Endodermal cell (in vitro differentiated cells): ENCODE measurements around the gene CCL17. TPM values are rescaled to one million over a fixed set of nuclear protein-coding genes. Genes with fewer than 3 reads are reported as not detected.

ENCODE experiments used
- DNase-seq: peaks from one replicate; pipeline ENCODE4 v3.0.0-alpha.2; 2017
- H3K27ac ChIP-seq: 2 replicates; pipeline ENCODE4 v1.5.1; 2013; ENCODE audit warnings: mild to moderate bottlenecking, low read depth, low read length, moderate library complexity
- H3K27me3 ChIP-seq: 2 replicates; pipeline ENCODE4 v1.6.1; 2013; ENCODE audit warnings: mild to moderate bottlenecking, low read length, moderate library complexity; ENCODE audit not compliant: insufficient read depth, control insufficient read depth, poor library complexity, severe bottlenecking
- H3K36me3 ChIP-seq: 2 replicates; pipeline ENCODE4 v1.7.0; 2013; ENCODE audit warnings: mild to moderate bottlenecking, low read length, moderate library complexity; ENCODE audit not compliant: control insufficient read depth, insufficient read depth
- H3K4me1 ChIP-seq: one replicate; pipeline ENCODE4 v1.7.0; 2013; ENCODE audit warnings: low read length; ENCODE audit not compliant: control insufficient read depth, insufficient read depth
- H3K4me3 ChIP-seq: 2 replicates; pipeline ENCODE4 v1.5.1; 2013; ENCODE audit warnings: mild to moderate bottlenecking, low read length, moderate library complexity
- H3K9ac ChIP-seq: 2 replicates; pipeline ENCODE4 v1.6.1; 2013; ENCODE audit warnings: mild to moderate bottlenecking, low read length, moderate library complexity; ENCODE audit not compliant: poor library complexity, severe bottlenecking; ENCODE audit errors: extremely low read depth
- H3K9me3 ChIP-seq: 2 replicates; pipeline ENCODE4 v1.6.1; 2013; ENCODE audit warnings: mild to moderate bottlenecking, low read length, moderate library complexity; ENCODE audit not compliant: control insufficient read depth
- H3K27ac Mint-ChIP-seq: 2 replicates; pipeline ENCODE4 v1.8.0; 2020; ENCODE audit warnings: mixed read lengths
- H3K27me3 Mint-ChIP-seq: 2 replicates; pipeline ENCODE4 v1.8.0; 2021; ENCODE audit warnings: mild to moderate bottlenecking, mixed read lengths; ENCODE audit not compliant: insufficient read depth
- H3K36me3 Mint-ChIP-seq: 2 replicates; pipeline ENCODE4 v1.8.0; 2020; ENCODE audit warnings: low read depth, mixed read lengths
- H3K4me1 Mint-ChIP-seq: 2 replicates; pipeline ENCODE4 v1.8.0; 2020; ENCODE audit warnings: mixed read lengths
- H3K4me3 Mint-ChIP-seq: 2 replicates; pipeline ENCODE4 v1.8.0; 2020; ENCODE audit warnings: mild to moderate bottlenecking, moderate library complexity, mixed read lengths
- H3K9me3 Mint-ChIP-seq: 2 replicates; pipeline ENCODE4 v1.8.0; 2020; ENCODE audit warnings: mild to moderate bottlenecking, mixed read lengths
- CTCF ChIP-seq: fragments of 200-600 bp; sonication (generic); conservative IDR thresholded peaks from 2 replicates; pipeline ENCODE4 v1.5.0; 2021; ENCODE audit warnings: antibody characterized with exemption, mild to moderate bottlenecking
- WGBS, 2 experiments: methylation state at CpG; one replicate each; pipeline versions ENCODE4 v1.1.5 to v1.1.7; 2013; ENCODE audit warnings: missing lambda C conversion rate in 2 of 2, mixed read lengths in 1 of 2; ENCODE audit not compliant: insufficient coverage in 1 of 2, insufficient read length in 1 of 2; 5-methylcytosine and 5-hydroxymethylcytosine counted together
- total RNA-seq, 2 donors: library from RNA; stranded (reverse); fragmentation: NEBNext Ultra II Directional in 1 of 2; extraction: Animal tissue kit (Norgen Biotek cat#: 25700) in 1 of 2; gene quantifications; 2 replicates in 1 of 2; 3 replicates in 1 of 2; pipeline ENCODE4 v1.2.1, GENCODE V29; 2021

The CCL17 gene
- total RNA-seq, 2 donors from 2014 or later, result not detected

- H3K27ac ChIP-seq, result no peak overlapping the region
- H3K9ac ChIP-seq, result no peak overlapping the region
- peak overlapping the region; percentile 26 for H3K27ac Mint-ChIP-seq
- no peaks in the 10 kb centered on the region for H3K9me3 ChIP-seq
- no peak for TF ChIP-seq CTCF
- H3K36me3 ChIP-seq, result no peaks in the 10 kb centered on the region
- no peaks in the 10 kb centered on the region for H3K9me3 Mint-ChIP-seq
- H3K27me3 ChIP-seq, result no peaks in the 10 kb centered on the region
- H3K4me3 Mint-ChIP-seq, result no peak overlapping the region
- WGBS, 2 experiments, result 62 to 68% methylated on average over 3 to 5 of the region's 5 CpGs
- H3K4me1 ChIP-seq, result no peaks in the 10 kb centered on the region
- no peak for DNase-seq
- no peaks in the 10 kb centered on the region for H3K4me1 Mint-ChIP-seq
- H3K4me3 ChIP-seq, result no peak overlapping the region
- no peaks in the 10 kb centered on the region for H3K36me3 Mint-ChIP-seq
- H3K27me3 Mint-ChIP-seq, result peaks cover 5% of the 10 kb centered on the region
Measured at GRCh38 chr16:57386381-57386951, 18.1 kb upstream of the CCL17 start.

GRCh38 chr16:57387598-57388354, 16.8 kb upstream of the CCL17 start:
- Histone ChIP-seq H3K27ac (no peak overlapping the region), H3K4me3 (no peak overlapping the region), H3K9me3 (no peaks in the 10 kb centered on the region), H3K4me1 (no peaks in the 10 kb centered on the region), H3K9ac (no peak overlapping the region), H3K36me3 (no peaks in the 10 kb centered on the region), H3K27me3 (peaks cover 2% of the 10 kb centered on the region)
- Mint-ChIP-seq H3K27me3 (peaks cover 7% of the 10 kb centered on the region), H3K27ac (no peak overlapping the region), H3K36me3 (no peaks in the 10 kb centered on the region), H3K9me3 (no peaks in the 10 kb centered on the region), H3K4me1 (no peaks in the 10 kb centered on the region), H3K4me3 (no peak overlapping the region)
- TF ChIP-seq CTCF, result no peak
- 89 to 92% methylated on average over 2 to 3 of the region's 3 CpGs for WGBS, 2 experiments
- DNase-seq, result no peak

- Mint-ChIP-seq H3K4me1 (no peaks in the 10 kb centered on the region), H3K36me3 (no peaks in the 10 kb centered on the region), H3K27ac (no peak overlapping the region), H3K4me3 (no peak overlapping the region), H3K9me3 (no peaks in the 10 kb centered on the region), H3K27me3 (peaks cover 7% of the 10 kb centered on the region)
- H3K27ac ChIP-seq, result no peak overlapping the region
- peaks cover 4% of the 10 kb centered on the region for H3K27me3 ChIP-seq
- no peaks in the 10 kb centered on the region for H3K36me3 ChIP-seq
- no peak overlapping the region for H3K9ac ChIP-seq
- no peaks in the 10 kb centered on the region for H3K9me3 ChIP-seq
- H3K4me1 ChIP-seq, result no peaks in the 10 kb centered on the region
- no peak overlapping the region for H3K4me3 ChIP-seq
- DNase-seq, result no peak
- 89 to 91% methylated on average over 6 to 7 of the region's 7 CpGs for WGBS, 2 experiments
- no peak for TF ChIP-seq CTCF
Measured at GRCh38 chr16:57388359-57389086, 16.0 kb upstream of the CCL17 start.
